ENCODE data around the gene REST.

DNA sequence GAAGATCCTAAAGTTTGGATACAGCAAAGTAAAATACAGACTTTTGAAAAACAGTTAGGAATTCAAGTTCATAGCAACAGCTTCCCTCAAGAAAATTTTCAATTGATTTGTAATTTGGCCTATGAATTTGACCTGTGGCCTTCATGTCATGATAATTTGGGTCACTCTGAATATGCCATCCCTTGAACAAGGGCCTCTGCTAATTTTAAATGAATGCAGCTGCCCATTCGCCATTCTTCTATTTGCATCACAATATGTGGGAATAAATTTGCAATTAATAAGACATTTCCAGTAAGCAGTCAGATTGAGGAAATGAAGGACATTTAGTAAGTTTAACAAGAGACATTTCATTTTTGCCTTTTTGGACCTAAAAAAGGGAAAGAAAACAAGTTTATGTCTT lies 1.9 kb upstream of the REST start:
- TF ChIP-seq TRIM24 (IDR thresholded peaks at IDR 0.05) (no peak), CEBPG (CRISPR knock-in tag; IDR thresholded peaks at IDR 0.05) (no peak), CEBPG (tag; conservative IDR thresholded peaks at IDR 0.05 in 1 of 2, IDR thresholded peaks at IDR 0.05 in 1 of 2) (no peak), MAFK (IDR thresholded peaks at IDR 0.05; ENCODE audit: low read length) (no peak), GABPA (tag; conservative IDR thresholded peaks at IDR 0.05; ENCODE audit: low read depth) (no peak)
- TF ChIP-seq, protein P1, sequence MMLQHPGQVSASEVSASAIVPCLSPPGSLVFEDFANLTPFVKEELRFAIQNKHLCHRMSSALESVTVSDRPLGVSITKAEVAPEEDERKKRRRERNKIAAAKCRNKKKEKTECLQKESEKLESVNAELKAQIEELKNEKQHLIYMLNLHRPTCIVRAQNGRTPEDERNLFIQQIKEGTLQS (IDR thresholded peaks at IDR 0.05): no peak
- TF ChIP-seq, protein P1 (CRISPR knock-in tag; conservative IDR thresholded peaks at IDR 0.05): no peak
- TF ChIP-seq, protein P2, sequence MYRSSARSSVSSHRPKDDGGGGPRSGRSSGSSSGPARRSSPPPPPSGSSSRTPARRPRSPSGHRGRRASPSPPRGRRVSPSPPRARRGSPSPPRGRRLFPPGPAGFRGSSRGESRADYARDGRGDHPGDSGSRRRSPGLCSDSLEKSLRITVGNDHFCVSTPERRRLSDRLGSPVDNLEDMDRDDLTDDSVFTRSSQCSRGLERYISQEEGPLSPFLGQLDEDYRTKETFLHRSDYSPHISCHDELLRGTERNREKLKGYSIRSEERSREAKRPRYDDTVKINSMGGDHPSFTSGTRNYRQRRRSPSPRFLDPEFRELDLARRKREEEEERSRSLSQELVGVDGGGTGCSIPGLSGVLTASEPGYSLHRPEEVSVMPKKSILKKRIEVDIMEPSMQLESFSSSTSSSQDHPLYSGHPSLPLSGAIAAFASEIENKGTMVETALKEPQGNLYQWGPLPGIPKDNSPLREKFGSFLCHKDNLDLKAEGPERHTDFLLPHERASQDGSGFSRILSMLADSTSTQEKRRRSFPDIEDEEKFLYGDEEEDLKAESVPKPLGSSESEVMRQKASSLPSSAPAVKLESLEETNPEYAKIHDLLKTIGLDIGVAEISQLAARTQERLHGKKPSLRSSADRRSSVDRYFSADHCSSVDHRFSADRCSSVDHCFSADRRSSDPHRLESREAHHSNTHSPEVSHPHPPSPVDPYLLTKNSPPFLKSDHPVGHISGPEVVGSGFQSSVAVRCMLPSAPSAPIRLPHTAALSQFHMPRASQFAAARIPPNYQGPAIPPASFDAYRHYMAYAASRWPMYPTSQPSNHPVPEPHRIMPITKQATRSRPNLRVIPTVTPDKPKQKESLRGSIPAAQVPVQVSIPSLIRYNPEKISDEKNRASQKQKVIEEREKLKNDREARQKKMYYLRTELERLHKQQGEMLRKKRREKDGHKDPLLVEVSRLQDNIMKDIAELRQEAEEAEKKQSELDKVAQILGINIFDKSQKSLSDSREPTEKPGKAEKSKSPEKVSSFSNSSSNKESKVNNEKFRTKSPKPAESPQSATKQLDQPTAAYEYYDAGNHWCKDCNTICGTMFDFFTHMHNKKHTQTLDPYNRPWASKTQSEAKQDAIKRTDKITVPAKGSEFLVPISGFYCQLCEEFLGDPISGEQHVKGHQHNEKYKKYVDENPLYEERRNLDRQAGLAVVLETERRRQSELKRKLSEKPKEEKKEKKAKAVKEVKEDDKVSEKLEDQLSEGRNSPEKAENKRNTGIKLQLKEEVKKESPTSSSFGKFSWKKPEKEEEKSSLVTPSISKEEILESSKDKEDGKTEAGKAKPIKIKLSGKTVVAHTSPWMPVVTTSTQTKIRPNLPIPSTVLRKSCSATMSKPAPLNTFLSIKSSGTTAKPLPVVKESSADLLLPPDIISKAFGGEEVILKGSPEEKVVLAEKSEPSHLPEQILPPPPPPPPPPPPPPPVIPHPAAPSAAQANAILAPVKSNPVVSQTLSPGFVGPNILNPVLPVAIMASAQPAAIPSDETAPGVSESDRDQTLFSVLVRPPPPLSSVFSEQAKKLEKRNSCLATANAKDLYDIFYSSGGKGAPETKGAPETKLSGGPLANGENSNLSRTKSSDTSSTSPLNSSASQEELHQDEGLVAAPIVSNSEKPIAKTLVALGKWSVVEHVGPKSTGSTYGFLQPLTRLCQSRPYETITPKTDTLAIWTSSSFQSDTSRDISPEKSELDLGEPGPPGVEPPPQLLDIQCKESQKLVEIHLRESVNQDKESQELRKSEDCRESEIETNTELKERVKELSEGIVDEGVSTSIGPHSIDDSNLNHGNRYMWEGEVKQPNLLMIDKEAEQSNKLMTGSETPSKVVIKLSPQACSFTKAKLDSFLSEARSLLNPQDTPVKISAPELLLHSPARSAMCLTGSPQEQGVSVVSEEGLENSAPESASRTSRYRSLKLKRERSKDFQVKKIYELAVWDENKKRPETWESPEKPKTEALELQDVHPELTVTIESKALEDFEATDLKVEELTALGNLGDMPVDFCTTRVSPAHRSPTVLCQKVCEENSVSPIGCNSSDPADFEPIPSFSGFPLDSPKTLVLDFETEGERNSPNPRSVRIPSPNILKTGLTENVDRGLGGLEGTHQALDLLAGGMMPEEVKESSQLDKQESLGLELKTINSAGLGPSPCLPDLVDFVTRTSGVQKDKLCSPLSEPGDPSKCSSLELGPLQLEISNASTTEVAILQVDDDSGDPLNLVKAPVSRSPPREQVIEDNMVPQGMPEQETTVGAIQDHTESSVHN (IDR thresholded peaks at IDR 0.05; ENCODE audit: borderline replicate concordance in 1 of 2, low read depth in 1 of 2): no peak
- TF ChIP-seq, protein P3, sequence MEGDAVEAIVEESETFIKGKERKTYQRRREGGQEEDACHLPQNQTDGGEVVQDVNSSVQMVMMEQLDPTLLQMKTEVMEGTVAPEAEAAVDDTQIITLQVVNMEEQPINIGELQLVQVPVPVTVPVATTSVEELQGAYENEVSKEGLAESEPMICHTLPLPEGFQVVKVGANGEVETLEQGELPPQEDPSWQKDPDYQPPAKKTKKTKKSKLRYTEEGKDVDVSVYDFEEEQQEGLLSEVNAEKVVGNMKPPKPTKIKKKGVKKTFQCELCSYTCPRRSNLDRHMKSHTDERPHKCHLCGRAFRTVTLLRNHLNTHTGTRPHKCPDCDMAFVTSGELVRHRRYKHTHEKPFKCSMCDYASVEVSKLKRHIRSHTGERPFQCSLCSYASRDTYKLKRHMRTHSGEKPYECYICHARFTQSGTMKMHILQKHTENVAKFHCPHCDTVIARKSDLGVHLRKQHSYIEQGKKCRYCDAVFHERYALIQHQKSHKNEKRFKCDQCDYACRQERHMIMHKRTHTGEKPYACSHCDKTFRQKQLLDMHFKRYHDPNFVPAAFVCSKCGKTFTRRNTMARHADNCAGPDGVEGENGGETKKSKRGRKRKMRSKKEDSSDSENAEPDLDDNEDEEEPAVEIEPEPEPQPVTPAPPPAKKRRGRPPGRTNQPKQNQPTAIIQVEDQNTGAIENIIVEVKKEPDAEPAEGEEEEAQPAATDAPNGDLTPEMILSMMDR (IDR thresholded peaks at IDR 0.05 in 2 of 3, conservative IDR thresholded peaks at IDR 0.05 in 1 of 3; ENCODE audit: insufficient read depth in 2 of 3, low read depth in 1 of 3, low read length in 3 of 3): no peak

Measured in K562 (cell line).